Measurements from ENCODE around the gene NDUFV2.

The NDUFV2 gene

DNA sequence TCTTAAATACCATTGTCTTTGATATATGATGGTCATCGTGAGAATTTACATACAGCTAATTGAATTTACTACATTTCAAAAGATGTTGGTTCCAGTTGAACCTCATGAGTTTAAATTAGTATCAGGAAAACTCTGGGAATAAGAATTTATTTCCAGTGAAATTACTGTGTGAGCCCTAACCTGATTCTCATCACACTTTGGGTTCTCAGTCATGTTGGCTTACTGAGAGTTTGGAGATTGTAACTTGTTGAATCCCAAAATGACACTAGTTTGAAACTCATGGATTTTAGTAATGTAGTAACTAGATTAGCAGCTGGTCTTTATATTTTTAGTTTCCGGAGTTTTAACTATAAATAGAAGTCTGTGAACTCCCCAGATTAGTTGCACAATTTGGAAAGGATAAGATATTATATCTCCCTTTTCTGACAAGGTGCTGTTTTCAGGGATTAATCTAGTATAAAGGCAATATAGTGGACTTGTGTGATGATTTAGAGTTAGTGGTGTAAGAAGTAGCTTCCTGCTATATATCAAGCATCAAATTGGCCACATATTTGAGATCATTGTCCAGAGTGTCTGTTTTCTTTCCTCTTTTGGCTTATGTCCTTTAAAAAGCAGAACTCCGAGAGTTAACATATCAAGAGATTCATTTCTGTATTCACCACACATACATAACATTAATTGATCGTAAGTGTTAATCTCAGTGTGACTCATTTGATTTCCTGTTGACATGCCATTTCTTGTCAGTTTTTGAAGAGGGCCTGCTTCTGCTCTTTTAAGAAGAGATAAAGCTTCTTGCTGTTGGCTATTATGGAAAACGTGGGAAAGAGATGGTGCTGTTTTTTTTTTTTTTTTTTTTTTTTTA, 15.7 kb downstream of the NDUFV2 start:
- Histone ChIP-seq H3K4me1 (ENCODE audit: insufficient read depth, low read length) (no peaks in the 10 kb centered on the region), H3K36me3 (ENCODE audit: insufficient read depth, low read length) (no peaks in the 10 kb centered on the region; the same call in none of the 2 replicates), H3K9ac (ENCODE audit: low read depth, low read length) (no peak overlapping the region), H3K9me3 (ENCODE audit: control insufficient read depth, insufficient read depth, low read length) (no peaks in the 10 kb centered on the region)

DNA sequence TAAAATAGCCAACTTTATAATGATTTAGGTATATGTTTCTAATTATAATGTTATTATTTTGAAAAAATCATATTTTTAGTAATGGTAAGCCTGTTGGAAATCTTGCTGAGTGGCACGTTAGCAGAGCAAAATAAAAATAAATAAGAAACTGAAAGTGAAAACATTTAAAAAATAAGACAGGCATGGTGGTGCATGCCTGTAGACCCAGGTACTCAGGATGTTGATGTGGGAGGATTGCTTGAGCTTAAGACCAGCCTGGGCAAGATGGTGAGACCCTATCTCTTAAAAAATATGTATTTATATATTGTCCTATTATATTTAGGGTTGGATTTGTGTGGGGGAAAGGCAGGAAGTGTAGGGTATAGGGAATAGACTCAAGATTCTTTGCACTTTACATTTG, 18.3 kb downstream of the NDUFV2 start:
- H3K9me3 ChIP-seq (ENCODE audit: control insufficient read depth, insufficient read depth, low read length), result no peaks in the 10 kb centered on the region
- peaks cover 6% of the 10 kb centered on the region for H3K36me3 ChIP-seq (ENCODE audit: insufficient read depth, low read length)
- H3K4me1 ChIP-seq (ENCODE audit: insufficient read depth, low read length), result no peaks in the 10 kb centered on the region
- no peak overlapping the region for H3K9ac ChIP-seq (ENCODE audit: low read depth, low read length)

GRCh38 chr18:9123520-9123919, 21.0 kb downstream of the NDUFV2 start:
- Histone ChIP-seq H3K4me1 (ENCODE audit: insufficient read depth, low read length) (no peaks in the 10 kb centered on the region), H3K36me3 (ENCODE audit: insufficient read depth, low read length) (peaks cover 6% of the 10 kb centered on the region), H3K9me3 (ENCODE audit: control insufficient read depth, insufficient read depth, low read length) (no peaks in the 10 kb centered on the region), H3K9ac (ENCODE audit: low read depth, low read length) (no peak overlapping the region)

DNA sequence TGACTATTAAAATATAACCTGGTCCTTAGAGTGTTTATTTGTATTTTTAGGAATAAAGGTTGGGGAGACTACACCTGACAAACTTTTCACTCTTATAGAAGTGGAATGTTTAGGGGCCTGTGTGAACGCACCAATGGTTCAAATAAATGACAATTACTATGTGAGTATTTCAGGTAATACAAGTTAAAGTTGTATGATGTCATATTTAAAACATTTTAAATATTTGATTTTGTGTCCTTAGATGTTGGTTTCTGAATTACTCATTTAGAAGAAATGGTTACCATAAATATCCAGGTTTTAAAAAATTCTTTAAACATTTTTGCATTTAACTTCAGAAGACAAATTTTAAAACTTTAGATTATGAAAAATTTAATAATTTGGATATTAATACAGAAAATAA, 22.3 kb downstream of the NDUFV2 start:
- Histone ChIP-seq H3K9me3 (ENCODE audit: control insufficient read depth, insufficient read depth, low read length) (no peaks in the 10 kb centered on the region), H3K4me1 (ENCODE audit: insufficient read depth, low read length) (no peaks in the 10 kb centered on the region), H3K36me3 (ENCODE audit: insufficient read depth, low read length) (peaks cover 6% of the 10 kb centered on the region; the same call in 1 of the 2 replicates), H3K9ac (ENCODE audit: low read depth, low read length) (no peak overlapping the region)

- peaks cover 6% of the 10 kb centered on the region; the same call in 1 of the 2 replicates for H3K36me3 ChIP-seq (ENCODE audit: insufficient read depth, low read length)
- no peaks in the 10 kb centered on the region for H3K4me1 ChIP-seq (ENCODE audit: insufficient read depth, low read length)
- no peak overlapping the region for H3K9ac ChIP-seq (ENCODE audit: low read depth, low read length)
- no peaks in the 10 kb centered on the region for H3K9me3 ChIP-seq (ENCODE audit: control insufficient read depth, insufficient read depth, low read length)
Observed at GRCh38 chr18:9126337-9126736, 23.8 kb downstream of the NDUFV2 start.

- no peak overlapping the region for H3K9ac ChIP-seq (ENCODE audit: low read depth, low read length)
- H3K4me1 ChIP-seq (ENCODE audit: insufficient read depth, low read length), result no peaks in the 10 kb centered on the region
- no peaks in the 10 kb centered on the region for H3K9me3 ChIP-seq (ENCODE audit: control insufficient read depth, insufficient read depth, low read length)
- H3K36me3 ChIP-seq (ENCODE audit: insufficient read depth, low read length), result no peaks in the 10 kb centered on the region; the same call in 1 of the 2 replicates
Observed at GRCh38 chr18:9130195-9130594, 27.7 kb downstream of the NDUFV2 start.

- Histone ChIP-seq H3K4me1 (ENCODE audit: insufficient read depth, low read length) (no peaks in the 10 kb centered on the region), H3K9ac (ENCODE audit: low read depth, low read length) (no peak overlapping the region), H3K9me3 (ENCODE audit: control insufficient read depth, insufficient read depth, low read length) (no peaks in the 10 kb centered on the region), H3K36me3 (ENCODE audit: insufficient read depth, low read length) (no peaks in the 10 kb centered on the region; the same call in 1 of the 2 replicates)
Observed at GRCh38 chr18:9130806-9131205, 28.3 kb downstream of the NDUFV2 start.

DNA sequence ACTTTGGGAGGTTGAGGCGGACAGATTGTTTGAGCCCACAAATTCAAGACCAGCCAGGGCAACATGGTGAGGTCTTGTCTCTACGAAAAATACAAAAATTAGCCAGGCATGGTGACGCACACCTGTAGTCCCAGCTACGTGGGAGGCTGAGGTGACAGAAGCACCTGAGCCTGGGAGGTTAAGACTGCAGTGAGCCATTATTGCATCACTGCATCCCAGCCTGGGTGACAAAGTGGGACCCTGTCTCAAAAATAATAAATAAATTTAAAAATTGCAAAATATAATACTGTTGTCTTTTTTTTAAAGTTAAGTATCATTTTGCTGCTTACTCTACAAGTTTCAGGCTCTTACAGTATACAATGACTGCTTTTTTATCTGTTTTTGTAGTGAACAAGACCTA, 30.1 kb downstream of the NDUFV2 start:
- Histone ChIP-seq H3K9ac (ENCODE audit: low read depth, low read length) (no peak overlapping the region), H3K4me1 (ENCODE audit: insufficient read depth, low read length) (no peaks in the 10 kb centered on the region), H3K9me3 (ENCODE audit: control insufficient read depth, insufficient read depth, low read length) (no peaks in the 10 kb centered on the region), H3K36me3 (ENCODE audit: insufficient read depth, low read length) (no peaks in the 10 kb centered on the region; the same call in 1 of the 2 replicates)

DNA sequence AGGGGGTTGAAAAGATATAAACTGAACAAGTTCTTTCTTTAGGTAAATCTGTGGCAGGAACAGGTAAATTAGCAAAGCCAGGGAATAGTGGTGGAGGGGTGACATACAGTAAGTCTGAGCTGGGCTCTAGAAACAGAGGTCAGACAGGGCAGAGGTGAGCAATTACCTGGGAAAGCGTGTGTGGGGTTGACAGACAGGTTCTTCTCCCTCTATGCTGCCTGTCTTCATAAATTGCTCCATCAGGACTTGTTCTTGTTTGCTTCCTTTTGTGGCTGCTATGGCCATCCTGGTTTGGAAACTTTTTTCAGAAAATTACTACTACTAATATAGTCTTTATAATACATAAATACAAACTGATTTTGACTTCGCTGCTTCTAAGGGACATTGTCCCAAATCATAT, 30.7 kb downstream of the NDUFV2 start:
- H3K4me1 ChIP-seq (ENCODE audit: insufficient read depth, low read length), result no peaks in the 10 kb centered on the region

GRCh38 chr18:9135081-9135911, 32.8 kb downstream of the NDUFV2 start:
- Histone ChIP-seq H3K4me1 (ENCODE audit: insufficient read depth, low read length) (no peaks in the 10 kb centered on the region), H3K9ac (ENCODE audit: low read depth, low read length) (peak overlapping the region; percentile 93), H3K9me3 (ENCODE audit: control insufficient read depth, insufficient read depth, low read length) (no peaks in the 10 kb centered on the region), H3K36me3 (ENCODE audit: insufficient read depth, low read length) (no peaks in the 10 kb centered on the region; the same call in 1 of the 2 replicates)

More for the DNA sequence above, 30.7 kb downstream of the NDUFV2 start:
- Histone ChIP-seq H3K9me3 (ENCODE audit: control insufficient read depth, insufficient read depth, low read length) (no peaks in the 10 kb centered on the region), H3K9ac (ENCODE audit: low read depth, low read length) (no peak overlapping the region), H3K36me3 (ENCODE audit: insufficient read depth, low read length) (no peaks in the 10 kb centered on the region; the same call in 1 of the 2 replicates)

DNA sequence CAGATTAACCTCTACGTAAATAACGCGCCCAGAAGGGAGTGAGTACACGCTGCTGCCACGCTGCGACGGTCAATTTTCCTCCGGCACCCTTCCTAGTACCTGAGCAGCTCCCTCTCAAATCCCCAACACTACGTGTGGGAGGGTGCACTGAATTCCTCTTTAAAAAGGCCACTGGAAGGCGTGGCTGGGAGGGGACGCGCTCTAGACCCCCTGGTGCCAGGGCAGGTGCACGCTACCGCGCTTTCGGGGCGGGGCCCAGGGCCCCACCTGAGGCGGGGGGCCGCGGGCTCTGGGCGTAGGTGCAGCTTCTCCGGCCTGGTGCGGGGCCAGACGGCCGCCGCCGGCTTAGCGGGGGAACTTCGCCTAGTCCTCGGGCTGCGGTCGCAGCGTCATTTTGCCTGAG, 33.4 kb downstream of the NDUFV2 start:
- H3K9ac ChIP-seq (ENCODE audit: low read depth, low read length), result peak overlapping the region; percentile 93
- no peaks in the 10 kb centered on the region; the same call in 1 of the 2 replicates for H3K36me3 ChIP-seq (ENCODE audit: insufficient read depth, low read length)
- no peaks in the 10 kb centered on the region for H3K4me1 ChIP-seq (ENCODE audit: insufficient read depth, low read length)
- no peaks in the 10 kb centered on the region for H3K9me3 ChIP-seq (ENCODE audit: control insufficient read depth, insufficient read depth, low read length)

- no peaks in the 10 kb centered on the region for H3K4me1 ChIP-seq (ENCODE audit: insufficient read depth, low read length)
- H3K9ac ChIP-seq (ENCODE audit: low read depth, low read length), result peak within 1 kb of the TSS; percentile 97
- no peaks in the 10 kb centered on the region for H3K9me3 ChIP-seq (ENCODE audit: control insufficient read depth, insufficient read depth, low read length)
- H3K36me3 ChIP-seq (ENCODE audit: insufficient read depth, low read length), result no peaks in the 10 kb centered on the region; the same call in 1 of the 2 replicates
Observed at GRCh38 chr18:9136315-9137155, 34.0 kb downstream of the NDUFV2 start, which contains the start of gene ANKRD12. TSS of gene ANKRD12 (plus strand) at chr18:9136781. CDS start at chr18:9182433, 45,652 bp downstream.

- Histone ChIP-seq H3K4me1 (ENCODE audit: insufficient read depth, low read length) (no peaks in the 10 kb centered on the region), H3K36me3 (ENCODE audit: insufficient read depth, low read length) (no peaks in the 10 kb centered on the region; the same call in 1 of the 2 replicates), H3K9ac (ENCODE audit: low read depth, low read length) (peak overlapping the region; percentile 97), H3K9me3 (ENCODE audit: control insufficient read depth, insufficient read depth, low read length) (no peaks in the 10 kb centered on the region)
Observed at GRCh38 chr18:9137168-9138066, 34.9 kb downstream of the NDUFV2 start.
